Endothelial cell (in vitro differentiated cells): Measurements from ENCODE around the gene RAB40C. TPM values are rescaled to one million over a fixed set of nuclear protein-coding genes. Genes with fewer than 3 reads are reported as not detected.

Experiments
- DNase-seq: peaks from one replicate; pipeline ENCODE4 v3.0.0; 2021; ENCODE audit warnings: low spot score
- H3K27ac Mint-ChIP-seq: one replicate; pipeline ENCODE4 v1.8.0; 2021; ENCODE audit warnings: mixed read lengths, inconsistent platforms; ENCODE audit not compliant: unreplicated experiment
- H3K27me3 Mint-ChIP-seq: one replicate; pipeline ENCODE4 v1.8.0; 2021; ENCODE audit warnings: mild to moderate bottlenecking, moderate library complexity, mixed read lengths, inconsistent platforms; ENCODE audit not compliant: unreplicated experiment
- H3K36me3 Mint-ChIP-seq: one replicate; pipeline ENCODE4 v1.8.0; 2021; ENCODE audit warnings: mild to moderate bottlenecking, low read depth, mixed read lengths, inconsistent platforms; ENCODE audit not compliant: unreplicated experiment
- H3K4me1 Mint-ChIP-seq: one replicate; pipeline ENCODE4 v1.8.0; 2021; ENCODE audit warnings: mild to moderate bottlenecking, mixed read lengths, inconsistent platforms; ENCODE audit not compliant: unreplicated experiment
- H3K4me3 Mint-ChIP-seq: one replicate; pipeline ENCODE4 v1.8.0; 2021; ENCODE audit warnings: mild to moderate bottlenecking, mixed read lengths, inconsistent platforms; ENCODE audit not compliant: unreplicated experiment
- H3K9me3 Mint-ChIP-seq: one replicate; pipeline ENCODE4 v1.8.0; 2021; ENCODE audit warnings: mixed read lengths, inconsistent platforms; ENCODE audit not compliant: unreplicated experiment
- CTCF ChIP-seq: fragments of 200-600 bp; sonication (generic); IDR thresholded peaks from one replicate; pipeline ENCODE4 v1.5.0; 2021; ENCODE audit warnings: antibody characterized with exemption; ENCODE audit not compliant: unreplicated experiment
- total RNA-seq: library from RNA; stranded (reverse); fragmentation: NEBNext Ultra II Directional; extraction: Animal tissue kit (Norgen Biotek cat#: 25700); gene quantifications from one replicate; pipeline ENCODE4 v1.2.1, GENCODE V29; 2021; ENCODE audit not compliant: unreplicated experiment

The RAB40C gene
- total RNA-seq, 1 donor from 2014 or later: 18.5 TPM

- H3K4me1 Mint-ChIP-seq: no peaks in the 10 kb centered on the region
- no peak for TF ChIP-seq CTCF
- no peak for DNase-seq
- H3K27ac Mint-ChIP-seq: no peak overlapping the region
- no peak overlapping the region for H3K4me3 Mint-ChIP-seq
- H3K36me3 Mint-ChIP-seq: no peaks in the 10 kb centered on the region
- peaks cover 12% of the 10 kb centered on the region for H3K27me3 Mint-ChIP-seq
- no peaks in the 10 kb centered on the region for H3K9me3 Mint-ChIP-seq
These were observed 82.5 kb downstream of the RAB40C start for GRCh38 chr16:672371-672770.

DNA sequence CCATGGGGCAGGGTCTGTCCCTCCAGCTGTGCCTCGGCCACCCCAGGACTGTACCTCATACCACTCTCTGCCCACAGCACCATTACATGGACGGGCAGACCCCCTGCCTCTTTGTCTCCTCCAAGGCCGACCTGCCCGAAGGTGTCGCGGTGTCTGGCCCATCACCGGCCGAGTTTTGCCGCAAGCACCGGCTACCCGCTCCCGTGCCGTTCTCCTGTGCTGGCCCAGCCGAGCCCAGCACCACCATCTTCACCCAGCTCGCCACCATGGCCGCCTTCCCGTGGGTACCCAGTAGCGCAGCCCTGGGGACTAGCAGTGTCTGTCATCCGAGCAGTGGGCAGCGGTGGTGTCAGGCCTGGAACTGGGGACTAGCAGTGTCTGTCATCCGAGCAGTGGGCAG lies 83.0 kb downstream of the RAB40C start:
- H3K9me3 Mint-ChIP-seq: no peaks in the 10 kb centered on the region
- H3K27ac Mint-ChIP-seq: no peak overlapping the region
- H3K4me1 Mint-ChIP-seq: no peaks in the 10 kb centered on the region
- peaks cover 12% of the 10 kb centered on the region for H3K27me3 Mint-ChIP-seq
- no peak for TF ChIP-seq CTCF
- no peaks in the 10 kb centered on the region for H3K36me3 Mint-ChIP-seq
- H3K4me3 Mint-ChIP-seq: no peak overlapping the region
- DNase-seq: no peak

DNA sequence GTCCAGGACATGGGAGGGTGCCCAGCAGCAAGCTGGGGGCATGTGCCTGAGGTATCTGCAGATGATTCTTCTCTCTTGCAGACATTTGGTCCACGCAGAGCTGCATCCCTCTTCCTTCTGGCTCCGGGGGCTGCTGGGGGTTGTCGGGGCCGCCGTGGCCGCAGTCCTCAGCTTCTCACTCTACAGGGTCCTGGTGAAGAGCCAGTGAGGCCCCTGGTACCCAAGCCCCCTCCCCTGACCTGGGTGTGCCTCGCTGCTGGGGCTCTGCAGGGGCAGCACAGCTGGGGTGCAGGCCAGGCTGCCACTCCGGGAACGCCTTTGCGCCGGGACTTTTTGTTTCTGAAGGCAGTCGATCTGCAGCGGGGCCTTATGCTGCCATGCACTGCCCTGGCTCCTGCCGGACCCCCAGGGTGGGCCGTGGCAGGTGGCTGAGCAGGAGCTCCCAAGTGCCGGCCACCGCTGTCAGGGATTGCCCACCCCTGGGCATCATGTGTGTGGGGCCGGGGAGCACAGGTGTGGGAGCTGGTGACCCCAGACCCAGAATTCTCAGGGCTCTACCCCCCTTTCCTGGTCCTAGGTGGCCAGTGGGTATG lies 83.6 kb downstream of the RAB40C start:
- no peak overlapping the region for H3K4me3 Mint-ChIP-seq
- H3K27me3 Mint-ChIP-seq: peaks cover 12% of the 10 kb centered on the region
- H3K27ac Mint-ChIP-seq: no peak overlapping the region
- DNase-seq: no peak
- no peak for TF ChIP-seq CTCF
- no peaks in the 10 kb centered on the region for H3K9me3 Mint-ChIP-seq
- no peaks in the 10 kb centered on the region for H3K36me3 Mint-ChIP-seq
- no peaks in the 10 kb centered on the region for H3K4me1 Mint-ChIP-seq

- no peak overlapping the region for H3K27ac Mint-ChIP-seq
- DNase-seq: no peak
- H3K36me3 Mint-ChIP-seq: no peaks in the 10 kb centered on the region
- H3K4me1 Mint-ChIP-seq: no peaks in the 10 kb centered on the region
- peaks cover 15% of the 10 kb centered on the region for H3K27me3 Mint-ChIP-seq
- no peak overlapping the region for H3K4me3 Mint-ChIP-seq
- no peak for TF ChIP-seq CTCF
- no peaks in the 10 kb centered on the region for H3K9me3 Mint-ChIP-seq
These were observed 84.5 kb downstream of the RAB40C start for GRCh38 chr16:674214-674881.

DNA sequence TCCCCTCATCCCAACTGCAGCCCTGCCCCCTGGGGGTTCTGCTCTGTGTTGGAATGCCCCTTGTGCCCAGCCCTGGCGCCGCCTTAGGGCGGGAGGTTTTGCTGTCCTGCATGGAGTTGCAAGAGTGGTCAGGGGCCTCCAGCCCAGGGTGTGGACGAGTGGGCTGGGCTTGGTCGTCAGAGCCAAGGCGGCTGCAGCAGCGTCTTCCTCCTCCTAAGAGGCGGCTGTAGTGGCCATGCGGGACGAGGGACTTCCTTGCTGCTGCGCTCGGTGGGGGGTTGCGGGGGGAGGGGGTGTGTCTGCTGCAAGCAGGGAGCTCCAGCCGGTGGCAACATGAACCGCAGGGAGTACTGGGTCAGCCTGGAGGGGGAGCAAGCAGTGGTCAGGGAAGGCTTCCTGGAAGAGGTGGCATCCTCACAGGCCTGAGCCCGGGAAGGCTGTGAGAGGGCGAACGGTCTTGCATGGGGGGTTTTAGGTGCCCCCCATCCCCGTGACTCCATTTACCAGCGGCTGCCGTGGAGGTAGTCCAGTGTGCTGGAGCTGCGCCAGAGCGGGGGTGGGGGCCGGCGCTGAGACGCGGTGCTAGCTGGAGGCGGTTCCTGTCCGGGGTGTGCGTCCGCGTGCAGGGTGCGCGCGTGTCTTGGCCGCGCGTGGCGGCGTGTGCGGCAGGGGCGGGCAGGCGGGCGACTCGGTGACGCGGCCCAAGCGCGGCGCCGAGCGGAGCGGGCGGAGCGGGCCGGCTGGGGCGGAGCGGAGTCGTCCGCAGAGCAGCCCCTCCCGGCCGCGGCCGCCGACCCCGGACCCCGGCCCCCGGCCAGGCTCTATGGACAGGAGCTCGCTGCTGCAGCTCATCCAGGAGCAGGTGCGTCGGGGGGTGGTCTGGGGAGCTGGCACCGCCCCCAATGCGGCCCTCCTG lies 85.4 kb downstream of the RAB40C start, which contains the start of gene RHBDL1:
TSS of gene RHBDL1 (plus strand) at position 704 of the 916 bp plus-strand sequence. CDS start at position 824, 120 bp downstream.
- no peak for DNase-seq
- Mint-ChIP-seq H3K9me3 (no peaks in the 10 kb centered on the region), H3K27me3 (peaks cover 14% of the 10 kb centered on the region), H3K4me1 (no peaks in the 10 kb centered on the region), H3K36me3 (no peaks in the 10 kb centered on the region), H3K4me3 (no peak within 1 kb of the TSS), H3K27ac (no peak within 1 kb of the TSS)
- TF ChIP-seq CTCF: no peak
